Measurements from ENCODE around the gene TSHZ2. TPM values are rescaled to one million over a fixed set of nuclear protein-coding genes. Genes with fewer than 3 reads are reported as not detected.

Gene TSHZ2
- total RNA-seq, 1 experiment from 2014 or later = 0.07 TPM

DNA sequence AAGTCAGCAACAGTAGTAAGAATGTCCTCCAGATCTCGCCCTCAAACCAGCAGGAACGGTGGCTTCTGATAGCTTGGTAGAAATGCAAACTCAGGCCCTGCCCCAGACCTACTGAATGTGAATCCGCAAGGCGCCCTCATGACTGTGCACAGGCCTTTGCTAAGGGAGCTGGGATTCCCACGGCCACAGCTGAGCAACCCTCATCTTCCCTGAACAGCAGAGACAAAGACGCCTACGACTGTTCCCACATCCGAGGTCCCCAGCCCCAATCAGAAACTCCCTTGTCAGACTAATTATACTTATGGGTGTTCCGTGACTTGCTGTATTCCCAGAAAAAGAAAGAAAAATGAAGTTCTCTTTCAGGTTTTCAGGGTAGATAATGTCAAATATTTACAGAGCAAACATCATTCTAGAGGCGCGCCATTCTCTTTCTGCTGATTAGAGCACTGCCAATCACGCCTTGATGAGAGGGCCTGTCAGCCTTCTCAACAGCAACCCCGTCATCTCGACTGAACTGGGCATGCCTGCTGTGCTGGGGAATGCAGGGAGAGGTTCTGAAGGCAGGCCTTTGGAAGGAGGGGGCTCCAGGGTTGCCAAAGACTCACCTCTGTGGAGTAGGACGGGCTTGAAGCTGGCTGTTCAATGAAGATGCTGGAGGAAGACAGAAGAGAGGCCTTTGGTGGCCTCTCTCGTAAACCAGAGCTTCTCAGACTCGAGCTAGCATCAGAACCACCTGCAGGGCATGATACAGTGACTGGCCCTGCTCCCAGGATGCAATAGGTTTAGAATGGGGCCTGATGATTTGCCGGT, 541.5 kb downstream of the TSHZ2 start (continued):
- no peak for TF ChIP-seq REST (IDR thresholded peaks at IDR 0.05; ENCODE audit: low read depth)
- no peak for TF ChIP-seq CBX3 (IDR thresholded peaks at IDR 0.05; ENCODE audit: low read depth)
- no peak for TF ChIP-seq EZH2 (IDR thresholded peaks at IDR 0.05)
- TF ChIP-seq ELF1 (IDR thresholded peaks at IDR 0.05; ENCODE audit: borderline replicate concordance, low read depth) = no peak
- no peak for TF ChIP-seq YY1 (IDR thresholded peaks at IDR 0.05; ENCODE audit: extremely low read depth, insufficient replicate concordance, low read depth, low read length)
- no peak for TF ChIP-seq ZFX (IDR thresholded peaks at IDR 0.05)

DNA sequence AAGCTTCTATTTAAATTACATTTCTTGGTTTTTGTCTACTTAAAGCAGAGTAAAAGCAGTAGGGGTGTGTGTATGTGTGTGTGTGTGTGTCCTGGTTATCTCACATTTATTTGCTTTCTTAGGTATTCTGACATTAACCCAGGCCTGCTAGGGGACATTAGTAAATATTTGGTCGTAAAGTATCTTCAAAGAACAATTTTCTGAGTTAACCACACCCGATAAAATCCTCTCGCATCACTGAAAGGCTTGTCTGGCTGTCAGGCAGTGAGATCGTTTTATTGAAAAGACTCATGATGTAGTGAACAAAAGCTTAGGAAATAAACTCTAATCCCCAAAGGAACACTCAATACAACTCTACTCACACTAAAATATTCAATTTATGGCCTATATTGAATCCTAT, 543.6 kb downstream of the TSHZ2 start:
- Histone ChIP-seq H3K79me2 (ENCODE audit: insufficient read depth, low read length) (no peaks in the 10 kb centered on the region), H3K4me1 (ENCODE audit: control insufficient read depth in 1 of 2, insufficient read depth in 2 of 2, low read length in 2 of 2) (0 out of 4 replicates have a peak, but pooled peaks cover 0 to 3% of the 10 kb centered on the region in 2 experiments), H3K27ac (ENCODE audit: low read depth, low read length) (no peak overlapping the region), H3K4me3 (replicated peaks in 1 of 2; ENCODE audit: low read depth in 1 of 2, low read length in 2 of 2) (no peak overlapping the region), H3K9me3 (ENCODE audit: control insufficient read depth in 1 of 2, insufficient read depth in 1 of 2, low read depth in 1 of 2, low read length in 2 of 2) (no peaks in the 10 kb centered on the region), H3K9ac (ENCODE audit: low read length) (no peak overlapping the region), H3K27me3 (ENCODE audit: insufficient read depth, low read length) (no peaks in the 10 kb centered on the region), H4K20me1 (ENCODE audit: insufficient read depth) (no peaks in the 10 kb centered on the region), H3K9me2 (ENCODE audit: insufficient read depth) (no peaks in the 10 kb centered on the region), H3K4me2 (ENCODE audit: low read length) (no peak overlapping the region), H3K36me3 (ENCODE audit: control insufficient read depth in 1 of 2, insufficient read depth in 2 of 2, low read length in 2 of 2) (no peaks in the 10 kb centered on the region), H2AFZ (ENCODE audit: low read depth, low read length, poor library complexity, severe bottlenecking) (no peak overlapping the region)
- DNase-seq (ENCODE audit: low read depth, low spot score) = no peak
- CTCF ChIA-PET = no interaction called here
- RAD21 ChIA-PET (ENCODE audit: low non-redundant PET in 1 of 2, low total read pairs in 2 of 2, uncharacterized antibody in 2 of 2, unreplicated experiment in 2 of 2) = no interaction called here
- no TSS peak for BruUV-seq (replicated peaks)
- intact Hi-C loops (cut with micrococcal nuclease) = no loop called here
- POLR2A ChIA-PET = no interaction called here
- ATAC-seq = no peak
- no peak for TF ChIP-seq YY1 (IDR thresholded peaks at IDR 0.05; ENCODE audit: extremely low read depth, insufficient replicate concordance, low read depth, low read length)
- no peak for TF ChIP-seq ZBTB33 (IDR thresholded peaks at IDR 0.05; ENCODE audit: extremely low read depth, insufficient replicate concordance, low read length)
- TF ChIP-seq EZH2 (IDR thresholded peaks at IDR 0.05) = no peak
- TF ChIP-seq POLR2AphosphoS5 (IDR thresholded peaks at IDR 0.05; ENCODE audit: low read depth, low read length) = no peak
- TF ChIP-seq EGR1 (IDR thresholded peaks at IDR 0.05; ENCODE audit: low read depth) = no peak
- TF ChIP-seq, protein P1, sequence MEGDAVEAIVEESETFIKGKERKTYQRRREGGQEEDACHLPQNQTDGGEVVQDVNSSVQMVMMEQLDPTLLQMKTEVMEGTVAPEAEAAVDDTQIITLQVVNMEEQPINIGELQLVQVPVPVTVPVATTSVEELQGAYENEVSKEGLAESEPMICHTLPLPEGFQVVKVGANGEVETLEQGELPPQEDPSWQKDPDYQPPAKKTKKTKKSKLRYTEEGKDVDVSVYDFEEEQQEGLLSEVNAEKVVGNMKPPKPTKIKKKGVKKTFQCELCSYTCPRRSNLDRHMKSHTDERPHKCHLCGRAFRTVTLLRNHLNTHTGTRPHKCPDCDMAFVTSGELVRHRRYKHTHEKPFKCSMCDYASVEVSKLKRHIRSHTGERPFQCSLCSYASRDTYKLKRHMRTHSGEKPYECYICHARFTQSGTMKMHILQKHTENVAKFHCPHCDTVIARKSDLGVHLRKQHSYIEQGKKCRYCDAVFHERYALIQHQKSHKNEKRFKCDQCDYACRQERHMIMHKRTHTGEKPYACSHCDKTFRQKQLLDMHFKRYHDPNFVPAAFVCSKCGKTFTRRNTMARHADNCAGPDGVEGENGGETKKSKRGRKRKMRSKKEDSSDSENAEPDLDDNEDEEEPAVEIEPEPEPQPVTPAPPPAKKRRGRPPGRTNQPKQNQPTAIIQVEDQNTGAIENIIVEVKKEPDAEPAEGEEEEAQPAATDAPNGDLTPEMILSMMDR (IDR thresholded peaks at IDR 0.05 in 2 of 3, conservative IDR thresholded peaks at IDR 0.05 in 1 of 3; ENCODE audit: borderline replicate concordance in 1 of 3, insufficient read depth in 1 of 3, low read depth in 2 of 3, low read length in 2 of 3) = no peak
- TF ChIP-seq ZFX (IDR thresholded peaks at IDR 0.05) = no peak
- TF ChIP-seq ELF1 (IDR thresholded peaks at IDR 0.05; ENCODE audit: borderline replicate concordance, low read depth) = no peak
- no peak for TF ChIP-seq RAD21 (IDR thresholded peaks at IDR 0.05; ENCODE audit: low read depth)
- no peak for TF ChIP-seq MAX (IDR thresholded peaks at IDR 0.05)
- TF ChIP-seq FOSL1 (IDR thresholded peaks at IDR 0.05; ENCODE audit: low read depth) = no peak

All from HCT116 (cell line).